OCI-LY1 (cell line): ENCODE results near the gene SPSB3.

Experiments used
- H2AFZ ChIP-seq: fragments of 200-600 bp; sonication (generic), shearing (Covaris generic); 2 replicates; pipeline ENCODE4 v1.6.0; 2014; ENCODE audit warnings: antibody characterized with exemption, mild to moderate bottlenecking, low read length
- H3F3A ChIP-seq: fragments of 200-600 bp; sonication (generic), shearing (Covaris generic); 2 replicates; pipeline ENCODE4 v1.6.0; 2014; ENCODE audit warnings: mild to moderate bottlenecking, antibody characterized with exemption, low read length, moderate library complexity; ENCODE audit not compliant: insufficient read depth
- H3K27ac ChIP-seq: fragments of 200-600 bp; sonication (generic); 2 replicates; pipeline ENCODE4 v1.5.1; 2014; ENCODE audit warnings: low read length, mixed run types, mild to moderate bottlenecking, low read depth; ENCODE audit not compliant: poor library complexity, severe bottlenecking
- H3K27me3 ChIP-seq: fragments of 200-600 bp; sonication (generic); 2 replicates; pipeline ENCODE4 v1.6.0; 2014; ENCODE audit warnings: antibody characterized with exemption, mild to moderate bottlenecking, low read length, moderate library complexity; ENCODE audit not compliant: insufficient read depth
- H3K36me3 ChIP-seq: fragments of 200-600 bp; sonication (generic); 2 replicates; pipeline ENCODE4 v1.6.1; 2014; ENCODE audit warnings: mild to moderate bottlenecking, antibody characterized with exemption, low read length, moderate library complexity, mixed read lengths; ENCODE audit not compliant: insufficient read depth
- H3K4me1 ChIP-seq: fragments of 200-600 bp; sonication (generic); 2 replicates; pipeline ENCODE4 v1.5.1; 2014; ENCODE audit warnings: mild to moderate bottlenecking, low read length, moderate library complexity; ENCODE audit not compliant: insufficient read depth, severe bottlenecking
- H3K4me2 ChIP-seq: fragments of 200-600 bp; sonication (generic), shearing (Covaris generic); 2 replicates; pipeline ENCODE4 v1.6.1; 2014; ENCODE audit warnings: low read length
- H3K4me3 ChIP-seq: fragments of 200-600 bp; sonication (generic); 2 replicates; pipeline ENCODE4 v1.5.1; 2014; ENCODE audit warnings: low read length, low read depth, mild to moderate bottlenecking, mixed read lengths; ENCODE audit not compliant: poor library complexity, severe bottlenecking
- H3K79me2 ChIP-seq: fragments of 200-600 bp; shearing (Covaris generic); 2 replicates; pipeline ENCODE4 v1.6.1; 2016; ENCODE audit warnings: mixed run types, low read length, mixed read lengths; ENCODE audit not compliant: insufficient read depth
- H3K9ac ChIP-seq: fragments of 200-600 bp; sonication (generic), shearing (Covaris generic); 2 replicates; pipeline ENCODE4 v1.6.1; 2014; ENCODE audit warnings: mild to moderate bottlenecking, low read length, mixed read lengths
- H3K9me2 ChIP-seq: fragments of 200-600 bp; sonication (generic), shearing (Covaris generic); 2 replicates; pipeline ENCODE4 v1.6.1; 2014; ENCODE audit warnings: low read depth, mild to moderate bottlenecking, low read length, mixed read lengths
- H3K9me3 ChIP-seq: fragments of 200-600 bp; shearing (Covaris generic); 2 replicates; pipeline ENCODE4 v1.6.1; 2014; ENCODE audit warnings: low read length, mixed read lengths
- H4K20me1 ChIP-seq: fragments of 200-600 bp; sonication (generic), shearing (Covaris generic); 2 replicates; pipeline ENCODE4 v1.6.0; 2016; ENCODE audit warnings: mild to moderate bottlenecking, low read length; ENCODE audit not compliant: insufficient read depth
- EZH2 ChIP-seq: fragments of 200-600 bp; sonication (generic), shearing (Covaris generic); IDR thresholded peaks from 2 replicates; pipeline ENCODE4 v1.8.0; 2017; ENCODE audit warnings: borderline replicate concordance, mixed run types, mild to moderate bottlenecking, antibody characterized with exemption, low read length, moderate library complexity, mixed read lengths
- TF ChIP-seq, protein P1 (sequence below): fragments of 200-600 bp; sonication (generic), shearing (Covaris generic); IDR thresholded peaks from 2 replicates; pipeline ENCODE4 v1.5.1; 2017; ENCODE audit warnings: mild to moderate bottlenecking, antibody characterized with exemption, low read length, moderate library complexity, mixed read lengths

SPSB3 gene

DNA sequence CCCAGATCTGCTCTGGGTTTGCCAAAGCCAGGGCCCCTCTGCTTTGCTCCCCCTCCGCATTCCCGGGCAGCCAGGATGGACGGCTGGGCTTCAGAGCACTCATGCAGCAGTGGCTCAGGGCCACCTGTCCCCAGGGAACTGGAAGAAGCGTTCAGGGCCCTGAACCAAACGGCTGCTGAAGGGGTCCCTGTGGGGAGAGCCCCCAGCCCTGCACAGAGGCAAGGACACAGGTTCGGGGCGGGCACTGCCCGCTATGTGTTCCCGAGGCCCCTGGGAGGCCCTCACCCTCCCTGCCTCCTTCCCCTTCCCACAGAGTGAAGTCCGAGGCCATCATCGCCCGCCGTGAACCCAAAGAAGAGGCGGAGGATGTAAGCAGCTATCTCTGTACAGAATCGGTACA, 21.5 kb downstream of the SPSB3 start:
- H3K36me3 ChIP-seq: peaks cover 54% of the 10 kb centered on the region
- H4K20me1 ChIP-seq: no peaks in the 10 kb centered on the region
- no peak overlapping the region for H3K4me3 ChIP-seq
- H3K4me2 ChIP-seq: no peak overlapping the region
- H3K27ac ChIP-seq: no peak overlapping the region
- H3K27me3 ChIP-seq: no peaks in the 10 kb centered on the region
- no peak overlapping the region for H2AFZ ChIP-seq
- no peaks in the 10 kb centered on the region for H3K79me2 ChIP-seq
- no peaks in the 10 kb centered on the region for H3F3A ChIP-seq
- no peaks in the 10 kb centered on the region for H3K4me1 ChIP-seq
- no peak overlapping the region for H3K9ac ChIP-seq
- no peaks in the 10 kb centered on the region for H3K9me2 ChIP-seq
- no peaks in the 10 kb centered on the region for H3K9me3 ChIP-seq
- TF ChIP-seq, protein P1, sequence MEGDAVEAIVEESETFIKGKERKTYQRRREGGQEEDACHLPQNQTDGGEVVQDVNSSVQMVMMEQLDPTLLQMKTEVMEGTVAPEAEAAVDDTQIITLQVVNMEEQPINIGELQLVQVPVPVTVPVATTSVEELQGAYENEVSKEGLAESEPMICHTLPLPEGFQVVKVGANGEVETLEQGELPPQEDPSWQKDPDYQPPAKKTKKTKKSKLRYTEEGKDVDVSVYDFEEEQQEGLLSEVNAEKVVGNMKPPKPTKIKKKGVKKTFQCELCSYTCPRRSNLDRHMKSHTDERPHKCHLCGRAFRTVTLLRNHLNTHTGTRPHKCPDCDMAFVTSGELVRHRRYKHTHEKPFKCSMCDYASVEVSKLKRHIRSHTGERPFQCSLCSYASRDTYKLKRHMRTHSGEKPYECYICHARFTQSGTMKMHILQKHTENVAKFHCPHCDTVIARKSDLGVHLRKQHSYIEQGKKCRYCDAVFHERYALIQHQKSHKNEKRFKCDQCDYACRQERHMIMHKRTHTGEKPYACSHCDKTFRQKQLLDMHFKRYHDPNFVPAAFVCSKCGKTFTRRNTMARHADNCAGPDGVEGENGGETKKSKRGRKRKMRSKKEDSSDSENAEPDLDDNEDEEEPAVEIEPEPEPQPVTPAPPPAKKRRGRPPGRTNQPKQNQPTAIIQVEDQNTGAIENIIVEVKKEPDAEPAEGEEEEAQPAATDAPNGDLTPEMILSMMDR: no peak
- TF ChIP-seq EZH2: no peak

- H3K9ac ChIP-seq: no peak overlapping the region
- no peak overlapping the region for H2AFZ ChIP-seq
- TF ChIP-seq, protein P1: no peak
- no peak for TF ChIP-seq EZH2
- H3K27me3 ChIP-seq: no peaks in the 10 kb centered on the region
- no peaks in the 10 kb centered on the region for H3K9me3 ChIP-seq
- H3K9me2 ChIP-seq: no peaks in the 10 kb centered on the region
- no peaks in the 10 kb centered on the region for H4K20me1 ChIP-seq
- H3K4me3 ChIP-seq: no peak overlapping the region
- H3F3A ChIP-seq: no peaks in the 10 kb centered on the region
- no peaks in the 10 kb centered on the region for H3K4me1 ChIP-seq
- no peak overlapping the region for H3K27ac ChIP-seq
- peaks cover 49% of the 10 kb centered on the region for H3K36me3 ChIP-seq
- H3K79me2 ChIP-seq: no peaks in the 10 kb centered on the region
- H3K4me2 ChIP-seq: no peak overlapping the region
These were observed 22.9 kb downstream of the SPSB3 start for GRCh38 chr16:1759511-1759910.

DNA sequence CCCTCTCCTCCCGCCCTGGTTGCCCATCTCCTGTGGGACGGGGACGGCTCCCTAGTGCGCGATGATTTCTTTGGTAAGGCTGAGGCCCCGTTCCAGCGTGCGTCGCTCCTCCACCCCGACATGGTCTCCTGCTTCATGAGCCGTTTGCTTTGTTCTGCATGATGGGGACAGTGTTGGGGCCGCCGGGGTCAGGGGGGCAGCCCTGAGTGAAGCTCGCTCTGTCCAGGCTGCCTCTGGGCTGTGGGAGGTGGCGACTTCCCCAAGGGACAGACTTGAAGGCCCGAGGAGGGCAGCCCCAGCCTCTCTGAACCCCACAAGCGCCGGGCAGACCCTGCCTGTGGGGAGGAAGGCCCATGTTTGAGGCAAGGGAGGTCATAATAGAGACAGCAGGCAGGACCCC, 23.4 kb downstream of the SPSB3 start:
- H4K20me1 ChIP-seq: no peaks in the 10 kb centered on the region
- H3K36me3 ChIP-seq: peaks cover 49% of the 10 kb centered on the region
- no peaks in the 10 kb centered on the region for H3K9me3 ChIP-seq
- H3F3A ChIP-seq: no peaks in the 10 kb centered on the region
- no peak overlapping the region for H3K4me3 ChIP-seq
- no peak for TF ChIP-seq EZH2
- TF ChIP-seq, protein P1: no peak
- no peak overlapping the region for H3K27ac ChIP-seq
- H3K4me1 ChIP-seq: no peaks in the 10 kb centered on the region
- H3K27me3 ChIP-seq: no peaks in the 10 kb centered on the region
- no peak overlapping the region for H2AFZ ChIP-seq
- no peak overlapping the region for H3K4me2 ChIP-seq
- no peak overlapping the region for H3K9ac ChIP-seq
- no peaks in the 10 kb centered on the region for H3K79me2 ChIP-seq
- no peaks in the 10 kb centered on the region for H3K9me2 ChIP-seq
